Adipose tissue (tissue), 3 donors: ENCODE data around the gene EGF. TPM values are rescaled to one million over a fixed set of nuclear protein-coding genes. Genes with fewer than 3 reads are reported as not detected.
"Not testable (repeated sequence)": the region's sequence is repeated elsewhere in the genome, so short reads cannot be mapped to it uniquely, and the experiment has no call there.

Experiments used
- H3K27ac ChIP-seq: one replicate; pipeline ENCODE4 v1.5.1; 2013; ENCODE audit warnings: low read depth, low read length
- WGBS, 3 donors: extraction: QIAGEN DNeasy Blood & Tissue Kit; methylation state at CpG; one replicate each; pipeline ENCODE4 v1.1.7; 2013; 5-methylcytosine and 5-hydroxymethylcytosine counted together
- polyA plus RNA-seq, 3 donors: library from polyadenylated mRNA; stranded (reverse); fragments of 200-250 nt; gene quantifications; one replicate each; pipeline ENCODE4 v1.2.3, GENCODE V29; 2013
- donor health status: healthy with polysubstance abuse.
- donor health status: Bipolar disorder and iron deficiency.
- donor health status: healthy.

The EGF gene
- polyA plus RNA-seq, 3 donors: 0.01 to 15.8 TPM; not detected in 1

DNA sequence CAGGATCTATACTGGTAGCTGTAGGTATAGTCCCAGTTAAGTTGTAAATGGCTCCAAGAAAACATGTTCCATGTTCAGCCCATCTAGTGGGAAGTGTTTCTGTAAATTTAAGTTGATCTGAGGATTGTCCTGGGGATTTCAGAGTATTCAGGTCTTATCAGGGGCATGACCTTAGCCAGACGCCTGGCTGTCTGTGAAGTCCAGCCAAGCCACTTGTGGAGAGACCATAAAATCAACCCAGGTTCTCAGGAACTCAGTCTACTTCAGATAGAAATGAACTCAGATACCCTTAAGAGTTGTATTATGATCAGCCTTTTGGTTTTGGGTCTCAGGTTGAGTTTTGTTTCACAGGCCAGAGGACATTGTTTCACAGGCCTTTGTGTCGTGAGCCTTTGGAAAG, 95.9 kb downstream of the EGF start:
- no peak overlapping the region for H3K27ac ChIP-seq
- WGBS, 3 donors: 78 to 92% (median 91%) methylated on average over 2 of the region's 2 CpGs

DNA sequence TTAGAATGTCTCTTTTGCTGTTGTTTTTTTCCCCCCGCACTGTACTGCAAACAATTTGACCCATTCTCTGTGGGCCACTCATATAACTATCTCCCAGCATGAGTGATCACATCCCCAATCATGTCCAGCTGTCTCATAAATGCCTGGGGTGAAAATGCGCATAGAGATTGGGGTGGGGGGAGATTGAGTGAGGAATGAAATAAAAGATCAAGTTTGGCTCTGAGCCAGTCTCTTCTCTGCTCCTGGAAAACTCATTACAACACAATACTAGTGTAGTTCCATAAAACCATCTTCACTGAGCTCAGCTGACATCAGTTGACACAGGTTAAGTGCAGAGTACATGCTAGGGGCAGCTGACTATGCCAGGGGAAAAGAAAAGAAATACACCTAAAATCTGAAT, 96.9 kb downstream of the EGF start:
- H3K27ac ChIP-seq: no peak overlapping the region

GRCh38 chr4:110010797-110011196, 98.1 kb downstream of the EGF start:
- 93 to 97% (median 93%) methylated on average over 4 of the region's 4 CpGs for WGBS, 3 donors

More for the DNA sequence above, 96.9 kb downstream of the EGF start:
- 85 to 91% (median 87%) methylated on average over 2 of the region's 2 CpGs for WGBS, 3 donors

GRCh38 chr4:110012917-110013316, 100.2 kb downstream of the EGF start:
- no peak overlapping the region for H3K27ac ChIP-seq
- WGBS, 3 donors: 57 to 81% (median 71%) methylated on average over 1 of the region's 1 CpG

More at GRCh38 chr4:110010797-110011196, 98.1 kb downstream of the EGF start:
- no peak overlapping the region for H3K27ac ChIP-seq

GRCh38 chr4:110014233-110014632, 101.5 kb downstream of the EGF start:
- WGBS, 3 donors: 93 to 96% (median 93%) methylated on average over 6 of the region's 6 CpGs

DNA sequence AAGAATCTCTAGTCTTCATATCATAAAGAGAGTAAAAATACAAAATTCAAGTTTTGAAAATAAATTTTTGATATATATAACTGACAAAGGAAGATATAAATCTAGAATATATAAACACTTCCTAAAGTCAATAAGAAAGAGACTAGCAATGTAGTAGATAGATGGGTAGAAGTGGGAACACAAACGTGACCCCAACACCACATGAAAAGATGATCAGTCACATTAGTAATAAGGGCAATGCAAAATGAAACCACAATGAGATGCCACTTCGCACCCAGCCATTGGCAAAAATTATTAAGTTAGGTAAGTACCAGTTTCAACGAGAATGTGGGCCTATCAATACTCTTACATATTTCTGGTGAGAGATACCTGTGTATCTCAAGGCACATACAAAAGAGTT, 106.5 kb downstream of the EGF start:
- WGBS, 3 donors: 78 to 88% (median 88%) methylated on average over 3 of the region's 3 CpGs

More at GRCh38 chr4:110014233-110014632, 101.5 kb downstream of the EGF start:
- H3K27ac ChIP-seq: no peak overlapping the region

DNA sequence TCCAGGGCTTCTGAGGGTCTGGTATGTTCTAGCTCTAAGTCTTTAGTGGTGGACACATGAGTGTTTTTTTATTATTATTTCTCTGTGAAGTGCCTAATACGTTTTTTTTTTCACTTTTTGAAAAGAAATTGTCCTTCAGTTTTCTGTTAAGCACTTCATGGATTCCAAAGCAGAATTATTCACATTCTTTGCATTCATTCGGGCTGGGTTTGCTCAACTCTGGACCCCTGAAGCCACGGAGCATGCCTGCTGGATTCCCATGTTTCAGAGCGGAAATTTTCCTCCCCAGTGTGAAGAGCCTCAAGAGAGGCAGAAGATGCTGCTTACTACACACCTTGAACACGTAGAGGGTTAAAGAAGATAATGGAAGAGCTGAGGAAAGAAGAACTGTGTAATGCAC, 107.5 kb downstream of the EGF start:
- 37 to 57% (median 51%) methylated on average over 5 of the region's 5 CpGs for WGBS, 3 donors

More for the DNA sequence above, 106.5 kb downstream of the EGF start:
- H3K27ac ChIP-seq: no peak overlapping the region

DNA sequence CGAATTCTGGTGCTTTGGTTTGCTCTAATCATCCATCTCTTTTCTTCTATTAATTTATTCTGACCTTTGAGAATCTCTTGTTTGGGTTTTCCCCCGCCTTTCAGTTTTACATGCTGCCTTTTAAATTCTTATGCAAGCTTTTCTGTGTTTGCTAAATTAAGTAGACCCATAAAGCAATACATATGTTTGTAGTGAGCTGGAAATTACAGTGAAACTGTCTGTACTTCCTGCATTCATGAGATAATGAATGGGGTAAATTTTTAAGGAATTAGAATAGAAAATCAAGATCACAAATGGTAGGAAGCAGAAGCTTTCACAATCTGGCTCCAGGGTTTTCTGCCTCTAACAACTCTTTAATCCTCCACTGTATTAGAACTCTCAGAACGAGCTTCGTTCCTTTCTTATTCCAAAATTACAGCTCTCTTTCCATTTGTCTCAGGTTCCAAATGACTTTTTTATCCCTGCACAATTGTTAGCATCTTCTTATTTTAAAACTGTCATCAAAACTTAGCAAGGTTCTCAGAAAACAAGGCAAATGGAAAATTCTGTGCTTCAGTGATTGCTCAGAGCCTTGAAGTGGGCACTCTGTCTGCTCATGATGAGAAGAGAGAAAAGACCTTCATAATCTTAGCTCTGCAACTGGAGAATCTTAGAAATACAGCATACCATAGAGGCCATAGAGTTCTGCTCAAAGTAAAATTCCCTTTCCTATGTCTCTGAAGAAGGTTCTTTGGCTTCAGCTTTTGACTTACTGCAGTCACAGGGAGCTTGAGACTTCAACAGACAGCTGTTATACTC, 108.2 kb downstream of the EGF start:
- 71 to 81% (median 72%) methylated on average over 4 of the region's 4 CpGs for WGBS, 3 donors
- no peak overlapping the region for H3K27ac ChIP-seq

More for the DNA sequence above, 107.5 kb downstream of the EGF start:
- H3K27ac ChIP-seq: no peak overlapping the region

GRCh38 chr4:110022457-110022856, 109.8 kb downstream of the EGF start:
- no peak overlapping the region for H3K27ac ChIP-seq
- 87 to 96% (median 94%) methylated on average over 4 of the region's 4 CpGs for WGBS, 3 donors

GRCh38 chr4:110025056-110025455, 112.4 kb downstream of the EGF start:
- WGBS, 3 donors: 77 to 92% (median 90%) methylated on average over 1 of the region's 1 CpG

GRCh38 chr4:110025718-110026117, 113.0 kb downstream of the EGF start:
- WGBS, 3 donors: 85 to 96% (median 93%) methylated on average over 3 of the region's 3 CpGs
- H3K27ac ChIP-seq: no peak overlapping the region

More at GRCh38 chr4:110025056-110025455, 112.4 kb downstream of the EGF start:
- no peak overlapping the region for H3K27ac ChIP-seq

- H3K27ac ChIP-seq: no peak overlapping the region
- WGBS, 3 donors: 59 to 92% (median 62%) methylated on average over 7 of the region's 7 CpGs
Observed at GRCh38 chr4:110032603-110033002, 119.9 kb downstream of the EGF start.

DNA sequence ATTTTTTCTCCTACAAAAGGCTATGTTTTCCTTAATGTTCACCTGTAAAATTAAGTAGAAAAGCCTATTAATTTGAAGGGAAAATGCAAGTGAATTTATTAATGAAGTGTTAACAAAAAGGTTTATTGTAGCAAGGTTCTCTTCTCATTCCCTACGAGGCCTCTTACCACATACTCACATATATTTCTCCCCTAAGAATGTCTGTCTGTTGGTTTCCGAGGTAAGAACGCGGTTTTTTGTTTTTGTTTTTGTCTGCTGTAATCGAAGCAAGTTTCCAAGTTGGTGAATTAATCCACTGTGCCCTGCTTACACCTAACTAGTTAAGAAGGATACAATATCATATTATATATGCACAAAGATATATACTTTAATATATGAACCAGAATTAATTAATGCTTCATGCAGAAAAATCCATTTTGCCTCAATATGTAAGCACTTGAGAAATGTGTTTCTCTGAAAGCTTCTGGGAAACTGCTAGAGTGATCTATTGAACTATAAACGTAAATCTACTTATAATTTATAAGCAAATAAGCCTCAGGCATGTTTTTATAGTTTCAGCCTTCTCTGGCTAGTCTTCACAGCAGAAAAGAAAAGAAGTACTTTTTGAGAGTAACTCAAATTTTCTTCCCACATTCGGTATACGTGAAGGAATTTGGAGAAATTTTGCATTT, 120.8 kb downstream of the EGF start:
- H3K27ac ChIP-seq: no peak overlapping the region
- 46 to 73% (median 48%) methylated on average over 8 of the region's 8 CpGs for WGBS, 3 donors

- 45 to 79% (median 45%) methylated on average over 3 of the region's 3 CpGs for WGBS, 3 donors
- no peak overlapping the region for H3K27ac ChIP-seq
Observed at GRCh38 chr4:110034026-110034393, 121.3 kb downstream of the EGF start.

- H3K27ac ChIP-seq: not testable (repeated sequence)
- WGBS, 3 donors: 91 to 97% (median 94%) methylated on average over 11 of the region's 11 CpGs
Observed at GRCh38 chr4:110039164-110039563, 126.5 kb downstream of the EGF start.

- WGBS, 3 donors: 15 to 33% (median 32%) methylated on average over 1 of the region's 1 CpG
Observed at GRCh38 chr4:110041735-110042134, 129.1 kb downstream of the EGF start.

DNA sequence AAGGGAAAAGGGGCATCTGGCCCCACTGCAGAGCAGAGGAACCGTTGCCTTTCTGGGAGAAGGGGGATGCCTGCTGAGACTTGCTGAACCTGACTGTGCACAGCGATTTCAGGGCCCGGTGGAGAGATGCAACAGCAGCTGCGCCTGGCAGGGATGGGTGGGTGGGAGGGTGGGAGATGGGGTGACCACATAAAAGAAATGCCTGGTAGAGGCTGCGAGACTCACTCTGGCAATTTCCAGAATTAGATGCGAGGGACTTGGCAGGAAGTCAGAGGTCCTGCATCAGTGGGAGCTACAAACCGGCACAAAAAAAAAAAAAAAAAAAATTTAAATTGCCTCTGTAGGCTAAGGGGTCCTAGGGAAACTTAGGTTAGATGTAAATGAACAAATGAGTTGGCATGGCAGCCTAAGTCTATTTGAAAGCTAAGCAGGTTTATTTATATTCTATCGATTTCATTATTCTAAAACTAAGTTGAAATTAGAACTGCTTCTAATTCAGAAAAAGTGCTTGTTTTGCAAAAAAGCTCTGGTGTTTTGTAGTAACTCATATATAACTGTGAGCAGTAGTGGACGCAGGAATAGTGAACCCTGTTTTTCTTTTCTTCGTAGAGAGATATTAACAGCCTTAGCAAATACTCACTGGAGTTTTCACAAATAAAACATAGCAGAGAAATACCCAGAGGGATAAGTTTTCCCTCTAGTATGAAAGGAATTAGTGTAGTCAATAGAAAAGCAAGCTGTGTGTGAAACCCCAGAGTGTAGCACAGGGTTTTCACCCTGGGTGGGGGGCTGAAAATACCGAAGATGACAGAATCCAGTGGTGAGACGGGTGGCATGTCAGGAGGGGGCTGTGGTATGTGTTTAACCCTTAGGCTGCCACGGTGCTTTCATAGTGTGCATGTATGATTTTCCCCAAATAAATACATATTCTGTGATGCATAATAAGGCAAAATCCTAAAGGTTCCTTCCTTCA, 130.1 kb downstream of the EGF start:
- WGBS, 3 donors: 41 to 50% (median 50%) methylated on average over 13 of the region's 13 CpGs
- no peak overlapping the region for H3K27ac ChIP-seq

More at GRCh38 chr4:110041735-110042134, 129.1 kb downstream of the EGF start:
- H3K27ac ChIP-seq: no peak overlapping the region

- H3K27ac ChIP-seq: no peak overlapping the region
- 90 to 93% (median 93%) methylated on average over 5 of the region's 5 CpGs for WGBS, 3 donors
Observed at GRCh38 chr4:110046588-110047049, 133.9 kb downstream of the EGF start.
